Astrocyte of the spinal cord (primary cell): ENCODE data around the gene DUSP8.
"Not testable (repeated sequence)": the region's sequence is repeated elsewhere in the genome, so short reads cannot be mapped to it uniquely, and the experiment has no call there.

Experiments used
- DNase-seq: peaks from one replicate; pipeline ENCODE4 v3.0.0; 2011; ENCODE audit warnings: low read depth, low spot score
- H3K4me3 ChIP-seq: 2 replicates; pipeline ENCODE4 v1.5.1; 2011; ENCODE audit warnings: low read depth, mild to moderate bottlenecking, low read length, moderate library complexity
- in situ Hi-C: cut with HindIII; loops from 2 replicates; pipeline ENCODE4 v1.10.0; 2017; ENCODE audit warnings: low sequenced_read_pairs
- TF ChIP-seq, protein P1 (sequence below): IDR thresholded peaks from 2 replicates; pipeline ENCODE4 v1.5.1; 2012; ENCODE audit warnings: low read depth, mild to moderate bottlenecking, low read length, inconsistent platforms

DUSP8 gene

GRCh38 chr11:1604181-1604580, 32.1 kb upstream of the DUSP8 start:
- no peak for DNase-seq
- no peak overlapping the region for H3K4me3 ChIP-seq
- TF ChIP-seq, protein P1, sequence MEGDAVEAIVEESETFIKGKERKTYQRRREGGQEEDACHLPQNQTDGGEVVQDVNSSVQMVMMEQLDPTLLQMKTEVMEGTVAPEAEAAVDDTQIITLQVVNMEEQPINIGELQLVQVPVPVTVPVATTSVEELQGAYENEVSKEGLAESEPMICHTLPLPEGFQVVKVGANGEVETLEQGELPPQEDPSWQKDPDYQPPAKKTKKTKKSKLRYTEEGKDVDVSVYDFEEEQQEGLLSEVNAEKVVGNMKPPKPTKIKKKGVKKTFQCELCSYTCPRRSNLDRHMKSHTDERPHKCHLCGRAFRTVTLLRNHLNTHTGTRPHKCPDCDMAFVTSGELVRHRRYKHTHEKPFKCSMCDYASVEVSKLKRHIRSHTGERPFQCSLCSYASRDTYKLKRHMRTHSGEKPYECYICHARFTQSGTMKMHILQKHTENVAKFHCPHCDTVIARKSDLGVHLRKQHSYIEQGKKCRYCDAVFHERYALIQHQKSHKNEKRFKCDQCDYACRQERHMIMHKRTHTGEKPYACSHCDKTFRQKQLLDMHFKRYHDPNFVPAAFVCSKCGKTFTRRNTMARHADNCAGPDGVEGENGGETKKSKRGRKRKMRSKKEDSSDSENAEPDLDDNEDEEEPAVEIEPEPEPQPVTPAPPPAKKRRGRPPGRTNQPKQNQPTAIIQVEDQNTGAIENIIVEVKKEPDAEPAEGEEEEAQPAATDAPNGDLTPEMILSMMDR = no peak
- in situ Hi-C loops = no loop called here

DNA sequence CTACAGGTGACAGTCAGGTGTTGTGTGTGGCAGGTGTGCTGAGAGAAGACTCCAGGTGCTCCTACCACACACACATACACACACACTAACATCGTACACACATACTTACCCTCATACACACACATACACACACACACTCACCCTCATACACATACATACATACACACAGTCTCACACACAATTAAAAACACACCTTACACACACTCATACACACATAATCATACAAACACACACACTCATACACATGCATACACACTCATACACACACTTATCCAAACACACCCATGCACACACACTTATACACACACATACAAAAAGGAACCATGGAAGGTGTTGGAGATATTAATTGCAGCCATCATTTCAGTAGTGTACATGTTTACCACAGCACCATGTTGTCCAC, 31.6 kb upstream of the DUSP8 start:
- H3K4me3 ChIP-seq = no peak overlapping the region
- in situ Hi-C loops = no loop called here
- TF ChIP-seq, protein P1 = no peak
- no peak for DNase-seq

DNA sequence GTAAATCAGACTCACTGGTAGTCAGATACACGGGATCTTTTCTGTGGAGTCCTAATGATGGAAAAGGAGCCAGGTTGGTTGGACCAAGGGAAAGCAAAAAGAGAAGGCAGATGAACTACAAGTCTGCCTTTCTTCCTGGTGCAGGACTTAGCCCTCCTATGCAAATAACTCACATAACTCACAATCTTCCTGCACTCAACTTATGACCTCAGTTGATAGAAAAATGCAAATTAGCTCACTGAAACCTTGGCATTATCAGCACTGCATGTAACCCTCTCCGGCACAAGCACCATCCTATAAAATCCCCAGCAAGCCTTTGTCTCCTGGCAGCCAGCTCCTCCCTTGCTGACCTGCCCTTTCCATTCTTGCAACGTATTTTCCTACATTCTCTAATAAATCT, 29.6 kb upstream of the DUSP8 start:
- in situ Hi-C loops, H3K4me3 ChIP-seq, DNase-seq: not testable (repeated sequence)

GRCh38 chr11:1600626-1601025, 28.6 kb upstream of the DUSP8 start:
- no peak overlapping the region for H3K4me3 ChIP-seq
- in situ Hi-C loops = no loop called here
- TF ChIP-seq, protein P1 = no peak
- DNase-seq = no peak

- DNase-seq = no peak
- TF ChIP-seq, protein P1 = no peak
- no peak overlapping the region for H3K4me3 ChIP-seq
- in situ Hi-C loops = no loop called here
Observed at GRCh38 chr11:1598816-1599215, 26.7 kb upstream of the DUSP8 start.

- in situ Hi-C loops, H3K4me3 ChIP-seq, DNase-seq: not testable (repeated sequence)
Observed at GRCh38 chr11:1598406-1598805, 26.3 kb upstream of the DUSP8 start.

DNA sequence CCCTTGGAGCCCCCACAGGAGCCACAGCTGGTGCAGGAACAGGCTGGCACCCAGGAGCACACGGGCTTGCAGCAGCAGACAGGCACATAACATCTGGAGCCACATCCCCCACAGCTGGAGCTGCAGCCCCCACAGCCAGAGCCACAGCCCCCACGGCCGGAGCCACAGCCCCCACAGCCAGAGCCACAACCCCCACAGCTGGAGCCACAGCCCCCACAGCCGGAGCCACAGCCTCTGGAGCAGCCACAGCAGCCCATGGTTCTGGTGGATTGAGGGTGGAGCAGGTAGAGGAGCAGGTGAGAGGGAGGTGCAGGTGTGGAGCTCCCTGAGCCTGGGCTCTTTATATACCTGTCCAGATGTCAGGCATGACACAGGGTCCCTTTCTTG, 25.9 kb upstream of the DUSP8 start, which contains the start of gene KRTAP5-2:
Gene KRTAP5-2, minus strand, starts transcription at position 301 of the 387 bp plus-strand sequence. Its CDS starts 44 bp downstream, at position 257.
- in situ Hi-C loops = no loop called here
- TF ChIP-seq, protein P1 = no peak
- no peak within 1 kb of the TSS for H3K4me3 ChIP-seq
- no peak for DNase-seq

DNA sequence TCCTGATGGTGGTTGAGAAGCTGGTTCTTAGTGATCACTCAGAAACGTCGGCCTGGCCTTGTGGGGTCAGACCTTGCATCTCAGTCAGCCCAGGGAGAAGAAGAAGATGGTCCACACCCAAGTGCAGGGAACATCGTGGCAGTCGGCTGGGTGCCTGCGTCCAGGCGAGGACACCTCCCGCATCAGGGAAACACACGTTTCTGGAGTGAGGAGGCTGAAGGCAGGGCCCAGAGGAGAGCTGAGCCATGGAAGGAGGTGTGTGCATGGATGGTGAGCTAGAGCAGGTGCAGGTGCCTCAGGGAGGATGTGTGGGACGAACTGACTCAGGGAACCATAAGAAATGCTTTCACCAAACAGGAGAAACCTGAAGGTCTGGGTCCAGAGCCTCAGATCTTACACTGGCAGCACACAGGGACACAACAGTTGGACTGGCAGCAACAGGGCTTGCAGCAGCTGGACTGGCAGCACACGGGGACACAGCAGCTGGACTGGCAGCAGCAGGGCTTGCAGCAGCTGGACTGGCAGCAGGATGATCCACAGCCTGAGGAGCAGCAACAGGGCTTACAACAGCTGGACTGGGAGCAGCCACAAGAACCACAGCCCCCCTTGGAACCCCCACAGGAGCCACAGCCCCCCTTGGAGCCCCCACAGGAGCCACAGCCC, 25.4 kb upstream of the DUSP8 start:
- in situ Hi-C loops = no loop called here
- TF ChIP-seq, protein P1 = no peak
- no peak for DNase-seq
- H3K4me3 ChIP-seq = no peak overlapping the region

DNA sequence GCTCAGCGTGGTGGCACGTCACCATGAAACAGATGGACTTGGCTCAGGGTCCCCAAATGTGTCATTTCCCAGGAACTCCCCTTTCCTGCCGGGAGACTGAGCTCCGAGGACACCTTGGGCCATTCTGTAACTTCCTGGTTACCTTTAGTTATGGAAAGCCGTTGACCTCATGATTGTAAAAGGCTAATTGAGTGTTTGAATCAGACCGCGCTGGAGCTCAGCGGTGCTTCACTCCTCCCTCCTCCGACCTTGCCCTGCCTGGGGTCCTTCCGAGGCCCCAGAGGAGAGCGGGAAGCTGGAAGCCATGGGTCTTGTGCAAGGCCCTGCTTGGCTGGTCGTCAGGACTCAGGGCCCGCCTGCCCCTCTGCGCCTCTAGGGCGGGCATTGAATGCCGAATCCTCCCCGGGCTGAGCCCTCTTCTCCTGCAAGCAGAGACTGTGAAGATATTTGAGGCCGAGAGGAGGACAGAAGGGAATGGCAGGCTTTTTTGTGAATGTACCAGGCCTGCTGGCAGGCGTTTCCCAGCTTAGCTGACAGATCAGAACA, 24.6 kb upstream of the DUSP8 start:
- not testable (repeated sequence) for H3K4me3 ChIP-seq

More for the DNA sequence above, 24.6 kb upstream of the DUSP8 start:
- in situ Hi-C loops, DNase-seq: not testable (repeated sequence)
